Measurements from ENCODE around the gene PCDH9.
A peak's percentile ranks its signal among the peaks of the same experiment; 100 is the strongest.

Gene PCDH9

GRCh38 chr13:66427458-66427861, 802.7 kb downstream of the PCDH9 start:
- no peak for FAIRE-seq

- FAIRE-seq, result no peak
These were observed 804.4 kb downstream of the PCDH9 start for GRCh38 chr13:66425741-66426140.

- FAIRE-seq, result no peak
These were observed 805.7 kb downstream of the PCDH9 start for GRCh38 chr13:66424422-66424821.

GRCh38 chr13:66415444-66415843, 814.7 kb downstream of the PCDH9 start:
- peak; percentile 47 for FAIRE-seq

GRCh38 chr13:66414066-66414800, 815.9 kb downstream of the PCDH9 start:
- FAIRE-seq, result no peak

- no peak for FAIRE-seq
These were observed 819.8 kb downstream of the PCDH9 start for GRCh38 chr13:66410314-66410713.

- no peak for FAIRE-seq
These were observed 820.6 kb downstream of the PCDH9 start for GRCh38 chr13:66409542-66409941.

- FAIRE-seq, result no peak
These were observed 823.0 kb downstream of the PCDH9 start for GRCh38 chr13:66407128-66407527.

GRCh38 chr13:66405908-66406802, 824.0 kb downstream of the PCDH9 start:
- FAIRE-seq, result no peak

GRCh38 chr13:66402546-66402945, 827.6 kb downstream of the PCDH9 start:
- no peak for FAIRE-seq

- no peak for FAIRE-seq
These were observed 828.1 kb downstream of the PCDH9 start for GRCh38 chr13:66402066-66402465.

GRCh38 chr13:66400292-66400691, 829.8 kb downstream of the PCDH9 start:
- FAIRE-seq, result no peak

GRCh38 chr13:66399873-66400272, 830.3 kb downstream of the PCDH9 start:
- FAIRE-seq, result no peak

GRCh38 chr13:66397133-66397532, 833.0 kb downstream of the PCDH9 start:
- FAIRE-seq, result no peak

- FAIRE-seq, result no peak
These were observed 838.8 kb downstream of the PCDH9 start for GRCh38 chr13:66391322-66391721.

- FAIRE-seq, result no peak
These were observed 851.2 kb downstream of the PCDH9 start for GRCh38 chr13:66378894-66379293.

GRCh38 chr13:66377569-66377968, 852.6 kb downstream of the PCDH9 start:
- no peak for FAIRE-seq

- FAIRE-seq, result no peak
These were observed 854.4 kb downstream of the PCDH9 start for GRCh38 chr13:66375756-66376155.

- FAIRE-seq, result no peak
These were observed 860.5 kb downstream of the PCDH9 start for GRCh38 chr13:66369666-66370065.

- no peak for FAIRE-seq
These were observed 862.8 kb downstream of the PCDH9 start for GRCh38 chr13:66367356-66367755.

- no peak for FAIRE-seq
These were observed 865.0 kb downstream of the PCDH9 start for GRCh38 chr13:66365101-66365500.

GRCh38 chr13:66364346-66364745, 865.8 kb downstream of the PCDH9 start:
- no peak for FAIRE-seq

GRCh38 chr13:66362485-66362884, 867.7 kb downstream of the PCDH9 start:
- no peak for FAIRE-seq

GRCh38 chr13:66359910-66360552, 870.1 kb downstream of the PCDH9 start:
- no peak for FAIRE-seq
